GM19397 (cell line): ENCODE measurements around the gene NTM.

Experiments used
- ATAC-seq: cut with Tn5 transposase; IDR thresholded peaks from one replicate; pipeline ENCODE4 v1.9.1; 2021; ENCODE audit warnings: mild to moderate bottlenecking, moderate library complexity; ENCODE audit not compliant: unreplicated experiment

Gene NTM

DNA sequence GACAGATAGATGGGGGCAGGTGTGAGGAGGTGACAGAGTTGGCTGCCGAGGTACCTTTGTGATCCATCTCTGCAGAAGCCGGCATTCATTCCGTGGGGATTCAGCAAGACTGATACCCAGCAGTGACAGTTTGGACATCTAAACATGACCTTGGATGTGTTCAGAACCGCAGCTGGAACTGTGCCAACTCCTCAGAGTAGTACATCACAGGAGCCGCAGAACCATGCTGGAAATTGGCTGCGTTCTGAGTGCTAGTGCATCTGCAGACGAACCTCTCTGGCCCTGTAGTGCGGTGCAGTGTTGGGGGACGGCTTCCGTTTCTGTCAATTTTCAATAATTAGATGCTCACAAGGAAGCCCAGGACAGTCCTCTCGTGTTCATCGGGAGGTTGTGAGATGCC, 772.1 kb downstream of the NTM start:
- no peak for ATAC-seq

DNA sequence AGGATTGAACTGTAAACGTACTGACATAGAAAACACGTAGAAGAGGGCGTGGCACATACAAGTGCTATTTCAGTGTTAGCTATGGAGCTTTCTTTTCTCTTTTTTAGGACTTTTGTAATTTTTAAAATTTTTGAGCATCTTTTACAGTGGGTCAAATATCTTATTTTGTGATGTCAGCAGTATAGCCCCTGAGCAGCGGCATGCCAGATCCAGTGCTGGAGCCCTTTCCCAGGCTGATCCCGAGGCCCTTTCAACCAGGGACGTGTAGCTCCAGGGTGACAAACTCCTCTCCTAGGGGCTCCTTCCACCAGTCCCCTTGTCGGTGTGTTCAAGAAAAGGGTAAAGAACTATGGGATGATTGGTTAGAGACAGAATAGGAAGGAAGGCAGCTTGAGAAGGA, 777.0 kb downstream of the NTM start:
- ATAC-seq = no peak

DNA sequence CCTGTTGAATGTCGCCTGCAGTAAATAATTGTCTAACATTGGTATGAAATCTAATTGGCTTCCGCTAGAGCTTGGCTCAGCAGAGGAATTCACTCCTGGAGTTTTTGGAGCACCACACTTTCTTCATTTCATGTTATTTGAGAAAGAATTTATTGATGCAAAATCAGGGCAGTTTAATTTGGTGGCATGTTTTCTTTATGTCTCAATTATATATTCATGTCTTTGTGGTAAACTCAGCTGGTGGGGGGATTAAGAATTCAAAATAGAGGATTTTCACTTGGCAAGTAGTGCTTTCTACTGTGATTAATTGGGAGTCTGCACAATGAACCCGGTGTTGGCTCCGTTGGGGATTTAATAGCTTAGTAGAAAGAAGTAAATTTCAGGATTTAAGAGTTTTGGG, 784.4 kb downstream of the NTM start:
- no peak for ATAC-seq

DNA sequence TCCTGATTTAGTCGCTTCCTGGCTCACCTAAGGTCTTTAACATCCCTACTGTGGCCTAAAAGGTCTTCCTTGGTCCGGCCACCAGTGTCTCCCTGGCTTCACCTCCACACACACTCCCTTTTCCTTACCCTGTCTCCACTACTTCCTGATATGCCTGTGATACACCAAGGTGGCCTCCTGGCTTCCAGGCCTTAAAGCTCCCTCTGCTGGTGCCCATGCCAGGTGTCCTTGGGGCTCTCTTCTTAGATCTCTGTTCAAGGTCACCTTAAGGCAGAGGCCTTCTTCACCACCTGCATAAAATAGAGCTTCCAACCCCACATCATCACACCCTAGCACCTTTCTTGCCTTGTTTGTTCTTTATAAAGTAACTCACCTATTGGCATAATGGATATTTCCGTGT, 787.7 kb downstream of the NTM start:
- no peak for ATAC-seq

DNA sequence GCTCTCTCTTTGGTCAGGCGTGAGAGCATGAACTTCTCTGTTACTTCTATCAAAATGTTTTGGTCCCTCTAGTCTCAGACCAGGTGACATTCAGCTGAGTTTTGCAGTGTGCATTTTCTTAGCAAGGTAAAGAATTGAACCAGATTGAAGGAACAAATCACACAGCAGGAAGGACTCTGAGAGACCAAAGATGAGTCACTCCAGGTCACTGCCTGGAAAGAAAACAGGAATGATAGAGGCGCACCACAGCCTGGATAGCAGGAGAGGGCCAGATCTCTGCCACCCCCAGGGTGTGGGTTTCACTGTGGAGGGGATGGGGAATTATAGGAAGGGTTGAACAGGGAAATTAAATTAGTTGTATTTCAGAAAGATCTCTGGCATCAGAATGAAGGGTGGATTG, 788.3 kb downstream of the NTM start:
- ATAC-seq = no peak

DNA sequence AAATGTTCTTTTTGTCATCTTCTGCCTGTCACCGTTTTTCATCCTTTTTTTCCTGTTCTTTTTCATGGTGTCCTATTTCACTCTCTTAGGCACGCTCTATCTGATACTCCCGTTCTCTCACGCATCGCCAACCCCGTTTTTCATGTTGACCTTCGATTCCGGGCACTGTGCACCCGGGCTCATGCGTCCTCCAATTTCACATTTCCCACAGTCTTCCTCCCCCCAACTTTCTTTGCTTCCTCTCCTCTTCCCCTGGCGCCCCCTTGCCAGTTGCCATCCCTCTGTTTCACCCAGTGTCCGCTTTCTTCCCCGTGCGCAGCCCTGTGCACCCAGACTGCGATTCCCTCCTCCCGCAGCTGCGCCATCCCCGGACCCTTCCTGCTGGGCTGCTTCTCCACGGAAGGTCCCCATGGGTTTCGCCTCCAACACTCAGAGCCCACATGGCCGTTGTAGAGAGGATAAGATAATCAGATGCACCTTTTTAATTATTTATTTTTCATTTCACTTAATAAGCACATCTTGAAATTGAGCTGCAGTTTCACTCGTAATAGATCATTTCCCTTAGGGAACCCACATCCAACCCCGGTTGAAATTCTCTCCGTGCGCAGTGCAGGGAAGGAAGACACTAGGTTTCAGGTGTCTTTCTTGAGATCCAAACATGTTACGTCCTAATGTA, 791.1 kb downstream of the NTM start:
- no peak for ATAC-seq

DNA sequence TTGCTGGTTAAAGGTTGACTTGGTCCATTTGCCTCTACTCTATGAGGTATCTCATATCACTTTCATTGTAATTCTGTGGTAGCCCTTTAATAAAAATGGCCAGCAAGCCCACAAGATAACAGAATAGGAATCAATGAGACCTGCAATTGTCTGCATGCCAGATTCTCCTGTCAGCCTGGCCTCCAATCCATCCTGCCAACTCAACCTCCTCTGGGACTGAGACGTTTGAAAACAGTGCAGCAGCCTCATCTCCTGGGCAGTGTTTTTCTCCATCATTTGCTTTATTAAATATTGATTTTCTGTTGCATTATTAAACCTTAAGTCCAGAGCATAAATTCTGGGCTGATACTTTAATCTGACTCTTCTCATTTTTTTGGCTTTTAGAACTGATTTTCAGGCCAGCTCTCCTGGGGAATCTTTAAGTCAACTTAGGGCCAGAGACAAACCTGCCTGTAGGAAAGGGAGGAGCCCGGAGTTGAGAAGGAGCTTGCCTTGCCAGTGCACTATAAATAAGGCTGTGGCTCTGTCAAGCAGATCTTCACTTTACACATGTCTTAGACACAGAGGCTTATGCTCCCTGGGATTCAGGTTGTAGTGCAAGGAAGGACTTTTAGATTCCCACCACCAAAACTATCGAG, 798.0 kb downstream of the NTM start:
- no peak for ATAC-seq

DNA sequence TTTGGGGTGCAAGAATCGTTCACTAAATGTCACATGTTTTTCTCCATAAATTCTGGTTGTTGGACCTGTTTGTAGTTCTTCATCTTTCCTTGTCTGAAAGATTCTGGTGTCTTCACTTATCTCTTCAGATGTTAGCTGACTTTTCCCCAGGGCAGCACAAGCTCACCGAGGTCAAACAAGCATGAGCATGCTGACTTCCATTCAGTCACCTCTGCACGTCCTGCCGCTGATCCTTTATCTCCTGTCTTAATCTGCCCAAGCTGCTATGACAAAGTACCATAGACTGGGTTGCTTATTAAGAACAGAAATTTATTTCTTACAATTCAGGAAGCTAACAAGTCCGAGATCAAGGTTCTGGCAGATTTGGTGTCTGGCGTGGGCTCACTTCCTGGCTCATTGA, 800.6 kb downstream of the NTM start:
- ATAC-seq = no peak

DNA sequence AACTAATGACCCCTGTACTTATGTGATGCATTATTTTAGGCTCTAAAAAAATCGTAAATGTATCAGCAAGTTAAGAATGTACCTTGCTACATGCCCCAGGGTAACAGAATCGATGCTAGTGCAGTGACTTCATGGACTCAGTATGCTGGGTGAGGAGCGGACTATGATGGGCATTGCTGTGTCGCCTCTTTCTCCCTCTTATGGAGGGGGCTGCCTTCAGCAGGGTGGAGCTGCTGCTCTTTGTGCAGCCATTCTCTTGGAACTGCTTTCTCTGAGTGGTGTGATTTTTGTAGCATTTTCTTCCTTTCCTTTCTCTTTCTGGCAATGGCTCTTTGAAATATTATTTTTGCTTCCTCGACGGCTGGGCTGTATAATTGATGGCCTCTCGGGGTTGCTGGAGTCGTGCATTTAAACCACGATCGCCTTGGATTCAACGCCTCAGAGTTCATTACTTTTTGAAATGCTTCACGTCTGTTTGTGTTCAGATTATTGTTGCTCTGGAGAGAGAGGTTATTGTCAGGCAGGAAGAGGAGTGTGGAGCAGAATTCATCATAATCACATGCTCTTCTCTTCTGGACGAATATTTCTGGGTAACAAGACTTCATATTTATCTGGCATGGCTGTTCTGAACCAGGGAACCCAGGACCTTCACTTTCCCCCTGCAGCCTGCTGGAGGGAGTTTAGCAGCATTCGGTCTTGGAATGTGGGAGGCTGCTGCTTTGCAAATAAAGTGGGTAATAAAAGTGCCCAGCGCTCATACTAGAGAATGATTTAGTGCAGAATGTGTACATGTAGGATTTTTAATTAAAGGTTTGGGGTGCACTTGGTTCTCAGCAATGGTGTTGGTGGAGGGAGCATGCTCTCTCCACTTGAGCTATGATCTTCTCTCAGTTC, 804.2 kb downstream of the NTM start:
- ATAC-seq = no peak

DNA sequence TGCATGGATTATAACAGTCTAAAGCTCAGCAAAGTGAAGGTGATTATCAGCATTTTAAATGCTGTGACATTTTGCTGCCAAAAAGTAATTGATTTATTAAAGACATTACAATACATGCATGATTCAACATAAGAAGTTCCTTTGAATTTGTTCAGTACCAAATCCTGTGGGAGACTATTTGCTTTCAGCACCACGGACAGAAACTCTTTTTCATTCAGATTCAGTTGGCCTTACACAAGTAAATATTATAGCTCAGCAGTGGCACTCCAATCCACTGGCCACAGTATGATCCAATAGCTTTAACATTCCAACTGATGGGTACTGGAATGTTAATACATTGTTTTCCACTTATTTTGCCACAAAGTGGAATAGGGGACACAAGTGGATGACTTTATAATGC, 806.7 kb downstream of the NTM start:
- ATAC-seq = no peak

DNA sequence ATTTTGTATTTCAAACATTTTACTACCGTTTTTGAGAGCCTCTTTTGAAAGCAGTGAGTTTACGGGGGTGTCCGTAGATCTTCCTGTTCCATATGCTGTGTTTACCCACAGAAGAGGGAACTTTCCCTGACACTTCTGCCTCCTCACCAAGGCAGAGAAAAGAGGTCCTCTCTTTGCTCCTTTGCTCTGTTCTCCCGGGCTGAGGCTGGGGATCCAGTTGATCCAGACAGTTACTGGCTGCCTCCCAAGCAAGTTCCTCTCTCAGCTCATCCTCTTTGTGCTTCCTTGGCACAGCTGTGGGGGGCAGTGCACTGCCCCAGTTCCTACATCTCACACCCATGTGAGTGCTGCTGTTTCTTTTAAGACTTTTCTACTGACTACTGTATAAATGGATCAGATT, 813.7 kb downstream of the NTM start:
- ATAC-seq = no peak

DNA sequence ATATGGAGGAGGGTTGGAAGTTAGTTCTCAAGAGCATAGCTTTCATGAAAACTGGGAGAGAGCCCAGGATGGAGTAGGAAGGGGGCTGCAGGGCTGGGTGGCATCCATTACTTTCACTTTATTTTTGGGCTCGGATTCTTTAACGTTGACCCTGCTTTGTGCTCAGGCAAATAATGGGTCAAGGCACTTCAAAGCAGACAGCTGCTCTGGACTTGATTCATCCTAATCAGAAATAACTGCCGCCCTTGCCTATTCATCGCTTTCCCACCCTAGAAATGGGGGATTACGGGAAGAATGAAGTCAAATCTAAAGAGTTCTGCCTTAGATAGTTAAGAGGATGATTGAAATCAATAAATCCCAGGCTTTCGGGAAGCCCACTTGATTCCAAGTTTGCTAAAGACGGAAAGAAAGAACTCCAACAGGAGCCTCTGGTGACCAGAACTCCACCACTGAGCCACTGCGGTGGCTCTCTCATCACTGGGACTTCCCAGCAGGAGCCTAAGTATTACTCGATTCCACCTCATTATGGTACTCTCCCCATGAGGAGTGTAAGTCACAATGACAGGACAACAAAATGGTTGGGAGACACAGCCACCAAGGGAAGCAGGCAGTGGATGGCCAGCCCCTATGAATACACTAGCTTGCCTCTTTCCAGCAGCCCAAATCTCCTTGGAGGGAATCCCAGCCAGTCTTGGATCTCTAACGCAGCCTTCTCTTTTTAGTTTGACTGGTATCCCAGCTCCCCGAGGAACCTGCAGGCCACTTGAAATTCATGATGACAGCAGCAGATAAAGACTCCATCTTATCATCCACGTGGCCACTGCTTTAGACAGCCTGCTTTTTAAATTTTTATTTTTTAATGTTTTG, 815.5 kb downstream of the NTM start:
- ATAC-seq = no peak

DNA sequence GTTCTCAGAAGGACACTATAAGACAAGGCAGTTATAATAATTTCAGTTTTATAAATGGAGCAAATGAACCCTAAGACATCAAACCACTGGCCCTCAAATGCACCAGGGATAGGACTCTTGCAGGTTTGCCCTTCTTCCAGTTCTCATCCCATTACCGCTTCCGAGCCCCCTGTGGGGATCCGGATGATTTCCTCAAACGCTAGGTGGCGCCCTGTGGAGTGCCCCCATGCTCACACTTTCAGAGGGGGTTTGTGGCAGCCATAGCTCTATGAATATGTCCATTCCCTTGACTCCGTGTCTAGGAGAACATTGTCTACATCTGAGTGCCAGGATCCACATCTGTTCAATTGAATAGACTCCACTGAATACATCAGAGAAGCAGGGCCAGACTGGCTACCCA, 816.3 kb downstream of the NTM start:
- no peak for ATAC-seq

DNA sequence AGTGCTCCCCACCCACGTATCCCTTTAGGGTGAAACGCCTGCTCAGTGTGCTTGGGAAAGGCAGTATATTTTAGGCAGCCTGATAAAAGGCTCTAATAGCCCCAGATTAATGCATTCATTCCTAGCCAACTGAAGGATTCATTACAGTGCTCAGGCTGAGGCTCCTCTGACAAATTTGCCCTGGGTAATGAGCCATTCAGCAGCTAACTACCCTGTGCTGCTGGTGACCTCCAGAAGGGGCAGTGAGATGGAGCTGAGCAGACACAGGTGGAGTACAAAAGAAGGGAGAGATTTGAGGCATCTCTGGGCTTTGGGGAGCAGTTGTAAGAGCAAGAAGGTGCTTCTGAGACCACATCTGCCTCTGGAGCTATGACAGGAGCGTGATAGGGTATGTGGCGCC, 817.0 kb downstream of the NTM start:
- no peak for ATAC-seq

DNA sequence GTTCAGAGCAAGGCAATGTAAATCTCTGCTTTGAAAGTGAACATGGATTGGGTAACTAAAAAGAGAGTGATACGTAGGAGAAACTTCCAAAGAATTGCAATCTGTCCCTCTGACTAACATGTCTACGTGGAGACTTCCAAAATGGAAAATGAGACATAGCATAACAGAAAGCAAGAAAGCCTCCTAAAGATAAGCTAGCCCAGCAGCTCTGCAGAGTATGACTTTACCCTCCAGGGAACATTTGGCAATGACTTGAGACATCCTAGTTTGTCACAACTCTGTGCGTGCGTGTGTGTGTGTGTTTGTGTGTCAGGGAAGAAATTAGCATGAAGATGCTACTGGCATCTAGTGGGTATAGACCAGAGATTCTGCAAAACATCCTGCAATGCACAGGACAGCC, 817.4 kb downstream of the NTM start:
- ATAC-seq = no peak

DNA sequence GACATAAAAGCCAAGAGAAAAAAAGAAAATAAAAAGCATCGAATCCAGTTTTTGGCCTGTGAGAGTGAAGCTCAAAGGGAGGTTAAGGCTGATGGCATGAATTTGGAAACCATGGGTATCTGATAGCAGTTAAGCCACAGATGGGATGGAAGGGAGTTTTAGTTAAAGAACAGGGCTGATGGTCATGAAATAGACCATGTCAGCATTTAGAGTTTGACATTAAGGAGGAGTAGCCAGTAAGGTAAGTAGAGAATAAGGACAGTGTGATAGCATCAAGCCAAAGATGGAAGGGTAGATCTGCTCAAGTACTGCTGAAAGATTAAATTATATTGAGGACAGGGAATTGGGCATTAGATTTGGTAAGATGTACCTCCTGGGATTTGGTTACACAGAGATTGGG, 826.5 kb downstream of the NTM start:
- no peak for ATAC-seq

DNA sequence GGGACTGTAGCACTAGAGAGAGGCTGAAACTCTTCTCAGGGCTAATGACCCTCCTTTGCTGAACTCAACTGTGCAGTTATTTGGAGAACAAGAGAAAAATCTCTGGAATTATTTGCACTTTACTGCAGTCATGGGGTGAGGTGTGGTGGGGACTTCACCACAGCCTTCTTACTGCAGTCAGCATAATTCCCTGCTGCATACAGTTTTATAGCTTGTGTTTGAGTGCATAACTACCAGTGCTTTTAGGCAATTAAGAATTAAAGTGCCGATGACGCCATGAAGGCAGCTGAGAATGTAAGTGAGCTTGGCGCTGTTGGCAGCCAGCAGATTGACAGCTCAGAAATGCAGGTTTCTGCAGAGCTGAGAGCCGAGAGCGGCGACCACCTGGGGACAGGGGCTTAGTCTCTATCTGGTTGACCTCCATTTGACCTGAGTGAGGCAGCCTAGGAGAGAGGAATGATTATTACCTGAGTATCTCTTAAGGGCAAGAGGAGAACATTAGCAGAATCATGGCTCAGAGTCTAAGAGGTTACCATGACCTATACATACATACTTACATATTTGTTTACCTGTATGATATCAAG, 830.0 kb downstream of the NTM start:
- no peak for ATAC-seq

DNA sequence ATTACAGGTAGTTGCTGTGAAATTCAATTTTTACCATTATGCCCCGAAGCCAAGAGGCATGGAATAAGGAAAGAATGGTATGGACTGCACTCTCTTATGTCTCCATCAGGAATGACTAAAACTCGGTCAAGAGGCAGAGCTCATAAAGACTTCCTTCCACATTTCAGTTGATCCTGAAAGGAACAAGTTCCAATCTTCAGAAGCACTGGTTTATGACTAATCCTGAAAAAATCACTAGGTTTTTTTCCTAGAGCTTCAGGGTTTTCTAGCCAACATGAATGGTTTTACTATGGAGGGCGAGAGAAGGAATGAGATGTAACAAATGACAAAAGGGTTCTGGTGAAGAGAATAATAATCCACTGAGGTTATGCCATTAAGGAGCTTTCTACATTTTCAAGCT, 832.2 kb downstream of the NTM start:
- no peak for ATAC-seq

DNA sequence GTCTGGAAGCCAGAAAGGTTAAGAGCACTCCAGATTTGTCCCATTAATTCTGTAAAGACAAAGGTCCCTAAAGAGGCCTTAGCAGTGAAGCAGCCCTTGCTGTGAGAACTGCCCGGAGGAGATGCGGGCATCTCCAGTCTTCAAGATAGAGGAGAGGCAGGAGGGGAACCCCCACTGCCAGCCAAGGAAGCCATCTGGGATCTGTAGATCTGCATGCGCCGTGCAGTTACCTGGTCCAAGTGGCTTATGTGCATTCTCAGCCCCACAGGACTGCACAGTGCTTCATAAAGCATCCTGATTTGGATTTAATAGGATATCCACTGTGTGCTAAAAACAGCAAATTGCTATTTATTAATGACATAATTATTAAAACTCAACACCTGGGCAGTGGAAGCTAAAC, 834.6 kb downstream of the NTM start:
- ATAC-seq = no peak

DNA sequence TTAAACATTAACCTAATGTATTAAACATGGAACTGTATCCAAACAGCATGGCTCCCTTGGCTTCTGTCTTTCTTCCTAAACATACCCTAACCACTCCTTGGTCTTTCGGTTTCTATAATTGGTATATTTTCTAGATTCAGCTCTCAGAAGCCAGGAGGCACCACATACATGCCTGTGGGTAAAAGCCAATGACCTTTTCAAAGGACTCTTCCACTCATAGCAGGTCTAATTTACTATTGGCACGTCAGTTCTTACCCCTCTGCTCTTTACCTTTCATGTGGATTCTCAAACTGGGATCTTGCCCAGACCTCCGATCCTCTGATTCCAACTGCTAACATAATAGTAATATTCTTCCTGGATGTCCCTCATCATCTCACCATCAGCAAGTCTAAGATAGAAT, 835.1 kb downstream of the NTM start:
- no peak for ATAC-seq

DNA sequence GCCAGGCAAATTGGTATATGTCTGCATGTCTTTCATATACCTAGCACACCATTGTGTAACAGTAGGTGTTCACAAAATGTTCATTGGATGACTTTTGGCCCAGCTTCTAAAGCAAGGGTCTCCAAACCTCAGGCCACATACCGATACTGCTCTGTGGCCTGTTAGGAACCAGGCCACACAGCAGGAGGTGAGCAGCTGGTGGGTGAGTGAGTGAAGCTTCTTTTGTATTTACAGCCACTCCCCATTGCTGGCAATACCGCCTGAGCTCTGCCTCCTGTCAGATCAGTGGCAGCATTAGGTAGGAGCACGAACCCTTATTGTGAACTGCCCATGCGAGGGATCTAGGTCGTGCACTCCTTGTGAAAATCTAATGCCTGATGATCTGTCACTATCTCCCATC, 836.6 kb downstream of the NTM start:
- no peak for ATAC-seq
